HG02970 (cell line): Measurements from ENCODE around the gene ZBTB7A.

Experiments
- ATAC-seq: cut with Tn5 transposase; IDR thresholded peaks from one replicate; pipeline ENCODE4 v1.9.1; 2021; ENCODE audit warnings: mild to moderate bottlenecking, moderate library complexity, moderate number of reproducible peaks; ENCODE audit not compliant: unreplicated experiment, low FRiP score

Gene ZBTB7A

DNA sequence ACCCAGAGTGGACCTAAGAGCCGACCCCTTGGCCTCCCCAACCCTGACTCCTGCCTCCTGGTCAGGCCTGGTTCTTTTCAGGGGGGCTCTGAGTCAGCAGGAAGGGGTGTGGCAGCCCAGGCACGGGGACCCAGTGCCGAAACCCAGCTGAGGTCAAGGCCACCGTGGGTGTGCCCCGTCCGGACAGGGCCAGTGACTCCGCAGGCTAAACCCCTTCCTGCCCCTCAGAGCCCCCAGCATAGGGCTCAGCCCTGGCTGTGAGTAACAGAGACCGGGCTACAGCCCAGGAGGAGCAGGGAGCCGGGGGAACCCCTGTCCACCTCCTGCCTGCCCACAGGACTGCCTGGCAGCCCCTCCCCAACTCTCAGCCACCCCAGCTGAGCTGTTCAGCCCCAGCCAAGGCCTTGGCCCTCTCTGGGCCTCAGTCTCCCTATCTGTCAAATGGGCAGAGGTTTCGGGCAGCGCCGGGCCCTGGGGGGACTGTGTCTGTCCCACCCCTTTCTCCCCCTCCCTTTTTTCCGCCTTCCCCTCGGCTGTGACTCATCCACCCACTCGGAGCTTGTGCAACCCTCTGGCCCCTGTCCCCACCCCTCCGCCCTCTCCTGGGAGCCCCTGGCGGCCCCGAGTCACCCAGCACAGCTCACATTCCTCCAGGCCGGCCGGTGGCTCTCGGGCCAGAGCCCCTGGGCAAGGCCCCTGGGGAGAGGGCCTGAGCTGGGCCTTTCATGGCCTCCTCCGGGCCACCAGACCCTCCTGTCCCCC lies 8.6 kb downstream of the ZBTB7A start:
- ATAC-seq = no peak

GRCh38 chr19:4055209-4055552 lies 11.5 kb downstream of the ZBTB7A start:
- no peak for ATAC-seq

DNA sequence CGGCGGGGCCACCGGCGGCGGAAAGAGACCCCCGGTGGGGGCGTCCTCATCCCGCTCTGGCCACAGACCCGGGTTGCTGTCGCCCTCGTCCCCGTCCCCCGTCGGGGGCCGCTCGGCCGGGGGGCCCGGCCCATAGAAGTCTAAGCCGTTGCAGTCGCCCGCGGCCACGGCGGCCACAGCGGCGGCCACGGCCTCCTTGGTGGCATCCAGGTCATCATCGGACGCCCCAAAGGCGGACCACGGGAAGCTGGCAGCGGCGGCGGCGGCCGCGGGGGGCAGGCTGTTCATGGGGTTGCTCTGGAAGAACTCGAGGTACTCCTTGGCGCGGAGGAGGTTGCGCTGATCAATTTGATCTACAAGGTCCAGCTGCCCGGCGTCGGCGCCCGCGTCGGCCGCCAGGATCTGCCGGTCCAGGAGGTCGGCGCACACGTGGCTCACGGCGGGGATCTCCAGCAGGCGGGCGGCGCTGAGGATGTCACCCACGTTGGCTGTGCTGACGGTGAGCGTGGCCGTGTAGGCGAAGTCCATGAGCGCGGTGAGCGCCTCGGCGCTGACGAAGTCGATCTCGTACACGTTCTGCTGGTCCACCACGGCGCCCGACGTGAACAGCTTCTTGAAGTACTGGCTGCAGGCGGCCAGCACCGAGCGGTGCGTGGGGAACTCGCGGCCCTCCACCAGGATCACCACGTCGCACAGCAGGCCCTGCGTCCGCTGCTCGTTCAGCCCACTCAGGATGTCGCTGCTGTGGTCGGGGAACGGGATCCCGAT lies 12.1 kb downstream of the ZBTB7A start:
- ATAC-seq = no peak

DNA sequence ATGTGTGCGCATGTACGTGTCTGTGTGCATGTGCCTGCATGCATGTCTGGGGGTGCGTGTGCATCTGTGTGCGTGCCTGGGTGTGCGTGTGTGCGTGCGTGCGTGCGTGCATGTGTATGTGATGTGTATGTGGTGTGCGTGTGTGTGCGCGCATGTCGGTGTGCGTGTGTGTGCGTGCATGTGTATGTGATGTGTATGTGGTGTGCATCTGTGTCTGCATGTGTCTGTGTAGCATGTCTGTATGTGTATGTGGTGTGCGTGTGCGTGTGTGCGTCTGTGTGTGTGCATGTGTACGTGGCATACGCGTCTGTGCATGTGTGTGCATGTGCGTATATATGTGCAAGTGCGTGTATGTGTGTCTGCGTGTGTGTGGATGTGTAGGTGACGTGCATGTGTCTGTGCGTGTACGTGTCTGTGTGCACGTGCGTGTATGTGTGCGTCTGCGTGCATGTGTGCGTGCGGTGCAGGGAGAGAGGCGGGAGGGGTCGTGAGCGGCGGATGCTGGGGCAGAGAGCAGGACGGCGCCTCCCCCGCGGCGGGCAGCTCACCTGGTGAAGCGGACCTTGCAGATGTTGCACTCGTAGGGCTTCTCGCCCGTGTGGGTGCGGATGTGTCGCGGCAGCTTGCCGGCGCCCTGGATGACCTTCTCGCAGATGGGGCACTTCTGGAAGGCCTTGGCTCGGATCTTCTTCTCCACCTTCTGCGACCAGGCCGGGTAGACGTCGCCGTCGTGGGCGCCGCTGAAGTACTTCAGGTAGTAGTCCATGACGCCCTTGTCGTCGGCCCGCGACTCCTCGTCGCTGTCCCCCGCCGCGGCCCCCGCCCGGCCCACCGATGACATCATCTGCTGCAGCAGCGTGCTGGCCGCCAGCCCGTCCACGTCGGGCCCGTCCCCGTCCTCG lies 13.0 kb downstream of the ZBTB7A start:
- ATAC-seq = no peak

GRCh38 chr19:4052993-4053422 lies 13.7 kb downstream of the ZBTB7A start:
- no peak for ATAC-seq

DNA sequence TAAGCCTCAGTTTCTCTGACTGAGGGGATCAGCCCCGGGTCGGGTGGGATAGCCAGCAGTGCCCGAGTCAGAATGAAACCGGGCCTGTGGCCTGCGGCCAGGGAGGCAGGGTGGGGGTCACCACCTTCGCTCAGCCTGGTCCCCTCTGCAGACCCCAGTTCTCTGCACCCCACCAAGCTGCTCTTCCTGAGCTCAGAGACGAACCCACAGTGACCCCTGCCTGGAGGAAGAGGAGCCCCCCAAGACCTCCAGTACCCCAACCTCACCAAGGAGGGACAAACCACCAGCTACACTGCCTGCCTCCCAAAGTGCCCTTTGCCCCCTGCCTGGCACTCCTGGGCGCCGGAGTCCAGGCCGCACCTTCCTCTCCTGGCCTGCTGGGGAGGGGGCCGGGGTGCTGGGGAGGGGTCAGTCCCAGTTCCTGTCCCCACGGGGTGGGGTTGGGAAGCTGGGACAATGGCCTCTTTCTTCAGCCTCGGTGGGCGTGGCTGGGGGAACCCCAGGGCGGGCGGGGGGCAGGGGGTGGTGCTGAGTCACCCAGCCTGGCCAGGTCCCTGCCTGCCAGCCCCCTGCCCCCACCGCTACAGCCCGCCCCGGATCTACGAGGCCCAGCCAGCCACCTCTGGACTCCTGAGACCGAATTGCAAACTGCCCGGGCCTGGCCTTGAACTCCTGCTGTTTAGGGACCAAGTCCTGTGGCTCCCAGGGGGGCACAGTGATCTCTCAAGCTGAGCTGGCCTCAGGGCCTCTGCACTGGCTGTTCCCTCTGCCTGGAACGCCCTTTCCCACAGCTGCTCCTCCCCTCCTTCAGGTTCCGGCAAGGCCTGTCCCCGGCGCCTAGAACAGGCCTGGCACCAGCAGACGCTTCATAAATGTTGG lies 14.3 kb downstream of the ZBTB7A start:
- no peak for ATAC-seq

DNA sequence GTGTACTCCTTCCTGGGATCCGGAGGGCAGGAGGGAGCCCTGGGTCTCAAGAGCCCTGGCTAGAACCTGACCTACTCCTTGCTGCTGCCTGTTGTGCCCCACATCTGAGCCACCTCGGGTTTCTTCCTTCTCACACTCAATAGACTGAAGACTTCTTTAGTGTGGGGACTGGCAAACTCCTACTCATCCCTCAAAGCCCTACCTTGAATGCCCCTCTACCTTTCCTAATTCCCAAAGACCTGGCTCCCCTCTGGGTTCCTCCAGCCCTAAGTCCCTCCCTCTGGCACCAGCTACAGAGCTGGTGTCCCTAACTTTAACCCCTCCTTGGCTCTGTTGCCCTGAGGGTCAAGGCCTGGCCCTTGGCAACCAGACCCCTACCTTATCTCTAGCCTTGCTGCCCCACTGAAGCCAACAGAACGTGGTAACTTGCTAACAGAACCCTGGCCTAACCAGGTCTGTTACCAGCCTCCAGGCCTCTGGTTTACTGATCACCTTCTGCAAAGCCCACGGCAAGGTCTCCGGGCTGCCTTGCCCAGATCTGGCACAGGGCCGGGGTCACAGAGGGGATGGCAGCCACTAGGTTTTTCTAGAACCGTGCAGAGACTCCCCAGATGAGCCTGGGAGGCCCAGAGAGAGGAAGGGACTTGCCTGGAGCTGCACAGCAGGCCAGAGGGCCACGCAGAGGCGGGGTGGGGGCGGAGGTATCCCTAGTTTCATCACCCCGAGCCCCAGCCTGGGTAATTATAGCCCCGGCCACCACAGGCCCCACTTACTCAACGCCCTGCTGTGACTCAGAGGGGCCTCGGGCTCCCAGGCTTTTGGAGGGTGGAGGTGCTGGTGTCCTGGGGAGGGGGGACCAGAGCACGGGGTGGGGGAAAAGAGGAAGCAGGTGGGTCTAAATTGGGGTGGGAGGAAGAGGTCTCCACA lies 15.3 kb downstream of the ZBTB7A start:
- ATAC-seq = no peak

- ATAC-seq = no peak
Observed at GRCh38 chr19:4049432-4049831, 17.3 kb downstream of the ZBTB7A start.

DNA sequence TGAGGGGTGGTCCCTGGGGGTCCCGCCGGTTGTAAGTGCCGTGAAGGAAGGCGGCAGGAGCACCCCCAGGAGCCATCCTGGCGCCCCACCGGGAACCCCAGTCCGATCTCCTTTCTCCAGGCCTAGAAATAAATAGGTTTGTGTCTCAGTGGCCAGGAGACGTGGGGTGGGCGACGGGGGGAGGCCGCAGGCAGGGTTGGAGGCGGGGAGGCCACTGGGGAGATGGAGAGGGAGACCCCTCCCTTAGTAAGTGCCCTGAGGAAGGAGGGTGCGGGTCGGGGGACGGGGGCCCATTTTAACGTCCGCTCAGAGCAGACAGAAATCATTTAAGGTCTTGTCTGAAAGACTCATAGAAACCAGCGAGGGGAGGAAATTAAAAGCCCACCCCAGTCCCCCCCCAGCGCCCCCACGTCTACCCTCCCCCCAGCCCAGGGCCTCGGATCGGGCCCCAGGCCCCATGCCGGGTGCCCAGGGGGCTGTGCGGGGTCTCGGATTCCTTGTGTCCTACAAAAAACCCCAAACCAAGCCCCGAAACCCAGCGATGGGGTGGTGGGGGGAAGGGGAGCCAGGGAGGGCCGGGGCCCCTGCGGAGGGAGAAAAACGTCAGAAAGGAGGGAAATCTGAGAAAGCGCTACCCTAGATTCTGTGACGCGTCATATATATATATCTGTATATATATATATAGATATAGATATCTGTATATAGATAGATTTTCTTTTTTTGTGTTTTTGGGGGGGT lies 19.6 kb downstream of the ZBTB7A start:
- no peak for ATAC-seq

- no peak for ATAC-seq
Observed at GRCh38 chr19:4046362-4046691, 20.4 kb downstream of the ZBTB7A start.

DNA sequence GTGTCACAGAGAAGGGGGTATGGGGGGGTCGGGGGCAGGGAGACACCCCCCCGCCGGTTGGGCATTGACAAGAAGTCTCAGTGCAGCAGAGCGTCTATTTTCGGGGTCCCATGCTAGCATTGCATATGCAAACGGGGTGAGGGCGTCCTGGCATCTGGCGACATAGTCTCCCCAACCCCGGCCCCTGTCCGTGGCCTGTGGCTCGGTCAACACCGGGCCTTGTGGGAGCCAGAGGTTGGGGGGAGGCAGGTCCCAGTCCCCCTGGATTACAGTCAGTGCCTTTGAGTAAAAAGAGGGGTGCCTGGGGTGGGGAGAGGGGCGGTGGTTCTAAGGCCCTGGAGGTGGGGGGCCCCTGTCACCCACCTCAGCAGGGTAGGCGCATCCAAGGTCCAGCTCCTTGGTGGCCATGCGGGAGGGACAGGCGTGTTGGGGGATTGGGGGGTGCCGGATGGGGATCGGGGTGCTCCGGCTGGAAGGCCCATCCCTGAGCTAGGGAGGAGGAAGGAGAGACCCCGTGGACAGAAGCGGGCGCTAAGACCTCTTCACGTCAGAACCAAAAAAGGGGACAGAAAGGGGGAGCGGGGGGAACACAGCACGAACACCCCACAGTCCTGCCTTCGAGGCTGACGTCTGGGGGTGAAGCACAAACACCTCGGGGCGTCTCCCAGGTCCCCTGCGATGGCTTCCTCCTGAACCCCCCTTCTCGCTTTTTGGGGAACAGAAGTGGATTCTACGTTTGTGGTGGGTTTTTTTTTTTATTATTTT lies 20.9 kb downstream of the ZBTB7A start:
- no peak for ATAC-seq

- ATAC-seq = no peak
Observed at GRCh38 chr19:4044990-4045465, 21.7 kb downstream of the ZBTB7A start.

DNA sequence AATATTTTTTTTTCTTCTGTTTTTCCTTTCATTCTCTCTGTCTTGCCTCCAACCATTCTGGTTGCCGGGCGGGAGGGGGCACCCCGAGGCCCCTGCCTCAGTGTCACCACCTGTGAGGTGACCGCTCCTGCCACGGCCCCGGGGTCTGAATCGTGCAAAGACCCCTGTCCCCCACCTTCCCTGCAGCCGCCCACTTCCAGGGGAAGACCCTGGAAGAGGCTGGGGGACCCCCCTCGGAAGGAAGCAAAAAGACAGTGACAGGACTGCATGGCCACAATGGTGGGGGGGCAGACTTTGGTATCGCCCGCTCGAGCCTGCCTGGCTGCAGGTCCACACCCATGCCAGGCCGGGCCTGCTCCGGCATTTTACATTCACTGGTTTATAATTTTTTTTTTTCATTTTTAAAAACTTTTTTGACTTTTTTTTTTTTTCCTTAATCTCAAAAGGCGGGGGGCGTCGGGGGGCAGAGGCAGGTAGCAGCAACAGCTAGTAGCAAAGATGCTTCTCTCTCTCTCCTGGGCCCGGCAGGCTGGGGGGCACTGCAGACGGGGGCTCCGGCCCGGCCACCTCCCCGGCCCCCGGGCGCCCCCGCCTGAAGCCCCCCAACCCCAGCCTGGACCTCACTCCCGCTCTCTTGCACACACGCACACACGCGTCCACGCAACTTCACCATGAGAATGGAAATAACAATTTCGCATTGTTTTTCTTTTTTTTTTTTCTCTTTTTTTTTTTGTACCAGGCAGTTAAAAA lies 22.6 kb downstream of the ZBTB7A start:
- no peak for ATAC-seq

- no peak for ATAC-seq
Observed at GRCh38 chr19:4043401-4043800, 23.3 kb downstream of the ZBTB7A start.

DNA sequence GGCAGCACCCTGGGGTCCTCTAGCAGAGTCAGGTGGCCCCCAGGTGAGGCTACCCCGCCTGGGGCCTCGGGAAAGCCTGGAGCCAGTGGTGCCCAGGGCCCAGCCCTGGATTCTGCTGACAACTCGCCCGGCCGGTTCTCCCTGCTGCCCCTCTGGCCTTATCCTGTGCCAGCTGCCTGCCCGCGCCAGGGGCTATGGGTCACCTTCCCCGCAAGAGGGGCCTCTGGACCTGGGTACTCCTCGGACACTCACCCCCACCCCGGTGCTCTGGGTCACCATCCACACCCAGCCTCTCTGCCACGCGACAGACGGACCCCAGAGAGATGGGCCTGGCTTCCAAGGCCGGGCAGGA lies 24.0 kb downstream of the ZBTB7A start:
- no peak for ATAC-seq

DNA sequence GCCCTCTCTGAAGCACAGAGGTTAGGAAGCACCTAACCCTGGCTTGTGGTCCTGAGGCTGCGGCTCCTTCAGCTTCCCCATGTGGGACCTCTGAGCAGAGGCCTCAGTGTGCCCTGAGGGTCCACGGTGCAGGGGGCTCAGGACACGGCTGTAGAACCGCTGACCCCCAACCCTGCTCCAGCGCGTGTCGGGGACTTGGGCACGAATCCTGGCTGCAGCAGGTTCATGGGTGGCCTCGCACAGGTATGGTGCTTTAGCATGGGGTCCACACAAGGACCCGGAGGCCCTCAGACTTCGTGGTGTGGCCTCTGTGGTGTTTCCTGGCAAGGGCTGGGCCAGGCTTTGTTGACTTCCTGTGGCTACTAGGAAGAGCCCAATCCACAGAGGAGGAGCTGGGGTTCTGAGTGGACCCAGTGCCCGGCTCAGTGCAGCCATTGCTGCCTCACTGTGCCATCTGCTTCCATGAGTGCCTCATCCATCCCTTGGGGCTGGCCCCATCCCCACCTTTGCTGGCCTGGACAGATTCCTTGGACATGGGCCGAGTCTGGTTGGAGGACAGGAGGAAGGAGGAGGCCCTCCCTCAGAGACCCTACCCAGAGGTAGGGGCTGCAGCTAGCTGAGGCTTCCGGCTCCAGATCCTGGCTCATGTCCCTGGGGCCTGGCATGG lies 24.5 kb downstream of the ZBTB7A start:
- ATAC-seq = no peak
